Umbilical cord (tissue), 2 donors: ENCODE data around the gene C11orf97. TPM values are rescaled to one million over a fixed set of nuclear protein-coding genes. Genes with fewer than 3 reads are reported as not detected.
"Not testable (repeated sequence)": the region's sequence is repeated elsewhere in the genome, so short reads cannot be mapped to it uniquely, and the experiment has no call there.

ENCODE experiments used
- DNase-seq: peaks from one replicate; pipeline ENCODE4 v3.0.0-alpha.2; 2015; ENCODE audit warnings: low spot score
- total RNA-seq: library from RNA; depleted of rRNA; stranded (reverse); fragments of >200 nt; gene quantifications from one replicate; pipeline ENCODE4 v1.2.3, GENCODE V29; 2014; ENCODE audit warnings: low replicate concordance; ENCODE audit not compliant: insufficient read depth

C11orf97 gene
- total RNA-seq, 1 donor from 2014 or later: not detected

DNA sequence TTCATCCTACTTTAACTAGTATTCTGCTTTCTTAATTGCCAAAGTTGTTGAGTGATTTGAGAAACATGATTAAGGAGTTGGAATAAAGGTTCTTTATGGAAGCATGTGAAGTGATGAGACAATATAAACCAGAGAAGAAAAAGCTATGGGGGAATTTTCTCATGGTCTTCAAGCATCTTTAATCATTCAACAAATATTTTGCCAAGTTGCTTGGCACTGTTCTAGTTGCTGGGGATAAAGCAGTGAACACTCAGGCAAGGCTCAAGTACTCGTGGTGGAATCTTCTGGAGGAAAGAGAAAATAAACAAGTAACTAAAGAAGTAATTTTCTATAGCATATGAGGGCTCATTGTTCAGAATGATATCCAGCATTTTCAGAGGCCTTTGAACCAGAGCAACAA, 45.7 kb downstream of the C11orf97 start:
- DNase-seq: no peak

DNA sequence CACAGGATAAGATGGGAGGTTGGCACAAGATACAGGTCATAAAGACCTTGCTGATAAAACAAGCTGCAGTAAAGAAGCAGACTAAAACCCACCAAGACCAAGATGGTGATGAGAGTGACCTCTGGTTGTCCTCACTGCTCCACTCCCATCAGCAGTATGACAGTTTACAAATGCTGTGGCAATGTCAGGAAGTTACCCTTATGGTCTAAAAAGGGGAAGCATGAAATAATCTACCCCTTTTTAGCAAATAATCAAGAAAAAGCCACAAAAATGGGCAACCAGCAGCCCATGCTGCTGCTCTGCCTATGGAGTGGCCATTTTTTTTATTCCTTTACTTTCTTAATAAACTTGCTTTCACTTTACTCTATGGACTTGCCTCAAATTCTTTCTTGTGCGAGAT, 46.2 kb downstream of the C11orf97 start:
- DNase-seq: no peak

- DNase-seq: no peak
Measured at GRCh38 chr11:94558932-94559331, 46.7 kb downstream of the C11orf97 start.

DNA sequence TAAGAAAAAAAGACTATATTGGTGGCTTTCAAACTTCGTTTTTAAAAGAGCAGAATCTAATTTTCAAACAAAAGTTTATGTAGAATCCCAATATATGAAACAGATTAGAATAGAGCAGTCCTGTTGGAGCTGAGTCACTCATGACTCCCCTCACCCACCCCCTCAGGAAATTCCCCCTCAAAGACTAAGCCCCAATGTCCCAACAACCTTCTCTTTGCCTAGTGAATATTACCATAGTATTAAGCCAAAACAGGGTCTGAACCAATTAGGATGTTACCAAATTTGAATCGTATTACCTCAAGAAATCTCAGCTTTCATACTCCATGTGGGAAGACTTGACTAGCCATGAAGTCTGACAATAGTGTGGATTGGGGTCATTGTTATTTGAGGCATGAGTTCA, 47.1 kb downstream of the C11orf97 start:
- DNase-seq: no peak

DNA sequence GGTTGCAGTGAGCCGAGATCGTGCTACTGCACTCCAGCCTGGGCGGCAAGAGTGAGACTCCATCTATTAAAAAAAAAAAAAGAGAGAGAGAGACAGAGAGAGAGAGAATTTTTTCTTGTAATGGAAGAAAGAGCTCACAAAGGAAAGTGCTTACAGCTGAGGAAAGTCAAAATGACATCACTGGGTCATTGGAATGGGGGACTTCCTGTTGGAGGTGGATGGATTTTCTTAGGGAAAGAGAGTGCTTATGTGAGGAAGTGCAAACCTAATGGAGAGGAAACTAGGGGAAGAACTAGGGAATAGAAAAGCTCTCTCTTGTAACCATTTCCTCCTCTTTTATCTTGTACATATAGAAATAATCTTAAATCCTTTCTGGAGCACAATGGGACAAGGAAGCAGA, 48.6 kb downstream of the C11orf97 start:
- DNase-seq: no peak

DNA sequence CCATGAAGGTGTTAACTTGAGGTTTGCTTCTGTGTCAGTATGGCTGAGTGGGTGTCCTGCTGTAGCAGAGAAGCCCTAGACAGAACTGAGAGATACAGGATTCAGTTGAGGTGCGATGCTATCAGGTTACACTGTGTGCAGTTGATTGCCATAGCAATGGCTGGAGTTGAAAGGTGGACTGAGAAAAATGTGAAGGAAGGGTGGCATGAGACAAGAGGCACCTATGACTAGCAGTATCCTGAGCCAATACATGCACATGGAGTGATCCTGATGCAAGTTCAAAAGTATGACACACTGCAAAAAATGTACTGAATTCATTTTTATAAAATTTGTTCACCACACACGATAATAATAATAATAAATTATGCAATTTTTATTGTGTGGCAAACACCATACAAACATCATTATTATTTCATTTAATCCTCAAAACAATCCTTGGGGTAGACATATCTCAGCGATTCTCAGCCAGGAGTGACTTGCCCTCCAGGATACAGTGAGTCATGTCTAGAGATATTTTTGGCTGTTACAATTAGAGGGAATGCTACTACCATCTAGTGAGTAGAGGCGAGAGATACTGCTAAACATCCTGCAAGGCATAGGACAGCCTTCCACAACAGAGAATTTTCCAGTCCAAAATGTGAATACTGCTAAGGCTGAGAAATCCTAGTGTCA, 51.1 kb downstream of the C11orf97 start:
- peak; percentile 42 for DNase-seq

DNA sequence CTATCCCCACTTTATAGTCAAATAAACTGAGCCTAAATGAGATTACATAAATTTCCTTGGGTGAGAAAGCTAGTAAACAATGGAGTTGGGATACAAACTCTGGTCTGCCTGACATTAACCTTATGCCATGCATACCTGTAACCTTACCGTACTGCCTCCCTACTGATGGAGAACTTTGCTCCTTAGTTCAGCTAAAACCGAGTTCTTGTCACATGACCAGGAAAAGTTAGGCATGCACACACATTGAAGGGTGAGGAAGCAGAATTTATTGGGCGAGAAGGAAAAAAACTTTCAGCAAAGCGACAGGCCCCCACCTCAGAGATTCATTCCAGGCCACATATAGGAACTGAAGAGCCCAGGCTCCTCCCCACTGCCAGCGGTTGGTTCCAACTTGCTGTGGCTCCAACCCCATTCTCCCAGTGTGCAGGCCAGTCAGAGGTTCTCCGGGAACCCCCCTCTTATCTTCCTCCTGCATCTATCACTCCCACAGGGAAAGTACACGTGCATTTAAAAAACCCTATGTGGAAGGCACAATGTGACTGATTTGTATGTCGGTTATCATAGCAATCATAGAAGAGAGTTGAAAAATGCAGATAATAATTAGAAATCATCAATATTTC, 51.7 kb downstream of the C11orf97 start:
- no peak for DNase-seq

DNA sequence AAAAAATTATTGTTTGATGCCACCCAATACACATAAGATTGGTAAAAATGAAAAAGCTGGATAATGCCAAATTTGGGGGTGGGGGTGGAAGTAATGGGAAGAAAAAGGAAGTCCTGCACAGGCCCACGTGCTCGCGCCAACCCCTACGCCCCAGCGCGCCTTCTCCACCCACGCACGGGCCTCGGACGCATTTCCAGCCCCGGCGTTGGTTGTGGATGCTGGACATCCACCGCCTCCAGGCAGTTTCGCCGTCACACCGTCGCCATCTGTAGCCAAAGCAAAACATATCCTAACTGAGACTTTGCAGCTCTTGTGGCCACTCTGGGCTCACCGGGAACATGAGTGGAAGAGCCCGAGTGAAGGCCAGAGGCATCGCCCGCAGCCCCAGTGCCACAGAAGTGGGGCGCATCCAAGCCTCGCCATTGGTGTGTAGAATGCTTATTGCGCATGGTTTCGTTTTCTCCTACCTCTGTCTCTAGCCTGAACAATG, 55.0 kb downstream of the C11orf97 start, which contains the start of gene PIWIL4:
TSS of gene PIWIL4 (plus strand) at position 188 of the 490 bp plus-strand sequence. CDS start at position 339, 151 bp downstream.
- no peak for DNase-seq

DNA sequence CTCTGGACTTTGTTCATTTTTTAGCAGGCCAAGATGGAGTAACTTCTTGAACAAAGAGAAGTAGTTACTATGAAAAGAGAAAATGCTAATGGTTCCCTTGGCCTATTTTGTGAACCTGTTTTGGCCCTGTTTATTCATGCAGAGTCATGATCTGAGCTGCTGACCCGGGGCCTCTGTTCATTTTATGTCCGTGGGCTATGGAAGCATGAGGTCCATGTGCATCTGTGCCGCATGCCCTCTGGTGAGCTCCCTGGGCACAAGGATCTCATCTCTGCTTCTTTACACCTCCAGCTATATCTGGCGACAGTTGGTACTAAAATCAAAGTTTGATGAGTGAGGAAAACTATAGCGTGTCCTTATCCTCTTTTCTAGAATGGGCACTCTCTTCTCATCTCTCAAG, 55.9 kb downstream of the C11orf97 start:
- no peak for DNase-seq

GRCh38 chr11:94568717-94569116, 56.5 kb downstream of the C11orf97 start:
- no peak for DNase-seq

- DNase-seq: not testable (repeated sequence)
Measured at GRCh38 chr11:94572975-94573374, 60.7 kb downstream of the C11orf97 start.

- DNase-seq: no peak
Measured at GRCh38 chr11:94574193-94574961, 62.1 kb downstream of the C11orf97 start.

GRCh38 chr11:94576306-94576705, 64.0 kb downstream of the C11orf97 start:
- DNase-seq: no peak

DNA sequence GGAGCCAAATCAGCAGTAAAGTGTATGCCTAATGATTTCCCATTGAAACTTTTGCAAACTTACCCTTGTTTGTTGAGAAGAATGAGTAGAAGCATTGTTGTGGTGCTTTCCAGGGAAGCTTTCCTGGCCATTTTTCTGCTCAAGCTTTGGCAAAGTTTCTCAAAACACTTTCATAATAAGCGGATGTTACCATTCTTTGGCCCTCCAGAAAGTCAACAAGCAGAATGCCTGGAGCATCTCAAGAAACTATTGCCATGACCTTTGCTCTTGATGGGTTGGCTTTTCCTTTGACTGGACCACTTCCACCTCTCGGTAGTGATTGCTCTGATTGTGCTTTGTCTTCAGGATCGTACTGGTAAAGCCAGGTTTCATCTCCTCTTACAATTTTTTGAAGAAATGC, 65.6 kb downstream of the C11orf97 start:
- DNase-seq: no peak

Other genes starting within 250 kb of the C11orf97 start
- gene IZUMO1R, start 207.9 kb upstream of the C11orf97 start, total RNA-seq: not detected
- gene GPR83, start 111.0 kb upstream of the C11orf97 start, total RNA-seq: 0.48 TPM
- gene MRE11, start 18.6 kb upstream of the C11orf97 start, total RNA-seq: 12.5 TPM
- gene ANKRD49, start 18.5 kb upstream of the C11orf97 start, total RNA-seq: 28.9 TPM
- gene FUT4, start 31.5 kb downstream of the C11orf97 start, total RNA-seq: 10.4 TPM
- 7.5 TPM for gene PIWIL4, start 54.9 kb downstream of the C11orf97 start, total RNA-seq